Gastrocnemius medialis (tissue), 4 donors: ENCODE data around the gene KCNQ1.

Source experiments
- POLR2A ChIP-seq, 2 donors: fragments of 450-650 bp; IDR thresholded peaks; one replicate each; pipeline ENCODE4 v1.6.1; 2017; ENCODE audit warnings: antibody characterized with exemption in 2 of 2, mild to moderate bottlenecking in 2 of 2, moderate library complexity in 2 of 2
- TF ChIP-seq, protein P1 (sequence below), 5 experiments: fragments of 450-650 bp in 3 of 5; fragments of 200-600 bp in 2 of 5; sonication (generic) in 2 of 5; IDR thresholded peaks in 4 of 5; conservative IDR thresholded peaks in 1 of 5; 1 replicate in 4 of 5; 2 replicates in 1 of 5; pipeline ENCODE4 v1.5.1; 2016 to 2019; ENCODE audit warnings: antibody characterized with exemption in 5 of 5, mild to moderate bottlenecking in 3 of 5, moderate library complexity in 3 of 5

DNA sequence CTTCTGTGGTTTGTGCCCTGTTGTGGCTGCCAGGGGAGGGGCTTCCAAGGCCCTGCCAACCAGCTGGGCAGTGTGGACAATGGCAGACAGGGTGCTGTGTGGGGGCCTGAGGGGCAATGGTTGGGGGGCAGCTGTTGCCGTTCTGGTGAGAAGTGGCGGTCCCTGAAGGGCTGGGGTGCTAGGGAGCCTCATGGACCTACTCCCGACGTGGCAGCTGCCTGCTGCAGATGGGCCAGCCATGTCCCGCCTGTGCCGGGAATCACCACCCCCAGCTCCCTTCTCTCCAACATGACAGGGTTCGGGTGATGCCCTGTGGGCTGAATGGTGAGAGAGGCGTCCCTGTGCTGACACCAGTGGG lies 74.2 kb downstream of the KCNQ1 start:
- TF ChIP-seq, protein P1, sequence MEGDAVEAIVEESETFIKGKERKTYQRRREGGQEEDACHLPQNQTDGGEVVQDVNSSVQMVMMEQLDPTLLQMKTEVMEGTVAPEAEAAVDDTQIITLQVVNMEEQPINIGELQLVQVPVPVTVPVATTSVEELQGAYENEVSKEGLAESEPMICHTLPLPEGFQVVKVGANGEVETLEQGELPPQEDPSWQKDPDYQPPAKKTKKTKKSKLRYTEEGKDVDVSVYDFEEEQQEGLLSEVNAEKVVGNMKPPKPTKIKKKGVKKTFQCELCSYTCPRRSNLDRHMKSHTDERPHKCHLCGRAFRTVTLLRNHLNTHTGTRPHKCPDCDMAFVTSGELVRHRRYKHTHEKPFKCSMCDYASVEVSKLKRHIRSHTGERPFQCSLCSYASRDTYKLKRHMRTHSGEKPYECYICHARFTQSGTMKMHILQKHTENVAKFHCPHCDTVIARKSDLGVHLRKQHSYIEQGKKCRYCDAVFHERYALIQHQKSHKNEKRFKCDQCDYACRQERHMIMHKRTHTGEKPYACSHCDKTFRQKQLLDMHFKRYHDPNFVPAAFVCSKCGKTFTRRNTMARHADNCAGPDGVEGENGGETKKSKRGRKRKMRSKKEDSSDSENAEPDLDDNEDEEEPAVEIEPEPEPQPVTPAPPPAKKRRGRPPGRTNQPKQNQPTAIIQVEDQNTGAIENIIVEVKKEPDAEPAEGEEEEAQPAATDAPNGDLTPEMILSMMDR (IDR thresholded peaks at IDR 0.05 in 4 of 5, conservative IDR thresholded peaks at IDR 0.05 in 1 of 5), result no peak
- TF ChIP-seq POLR2A (IDR thresholded peaks at IDR 0.05), result no peak
